ENCODE data around the gene FFAR3. TPM values are rescaled to one million over a fixed set of nuclear protein-coding genes. Genes with fewer than 3 reads are reported as not detected.

The FFAR3 gene
- total and polyA plus RNA-seq, 2 of the 8 experiments (the other 6 are each of a cell fraction or from before 2014, with no cell fraction given): not detected

GRCh38 chr19:35375505-35376307 is 17.4 kb downstream of the FFAR3 start:
- no peaks in the 10 kb centered on the region for H4K20me1 ChIP-seq (replicated peaks in 1 of 2; ENCODE audit: control insufficient read depth in 1 of 2, insufficient read depth in 2 of 2, low read length in 2 of 2)
- no peak overlapping the region for H2BK120ac ChIP-seq (replicated peaks; ENCODE audit: low read depth, low read length)
- CTCF ChIA-PET (ENCODE audit: partially characterized antibody): interaction anchor here (0.7 to 3.0 kb wide), 6 partner anchors 11 to 258 kb away, joined by 3 to 16 read pairs (median 3); partner anchors contain the start of gene FFAR3
- no peaks in the 10 kb centered on the region for H3K79me1 ChIP-seq (ENCODE audit: low read depth, low read length)
- H3K18ac ChIP-seq (ENCODE audit: extremely low read depth, low read length): no peak overlapping the region; the same call in 1 of the 2 replicates
- no peaks in the 10 kb centered on the region for H3K36me3 ChIP-seq (ENCODE audit: control insufficient read depth in 2 of 4, insufficient read depth in 4 of 4, low read length in 3 of 4)
- no peak overlapping the region for H3K4me3 ChIP-seq (ENCODE audit: extremely low read depth in 1 of 4, insufficient read depth in 2 of 4, low read depth in 3 of 4, low read length in 4 of 4)
- H3K79me2 ChIP-seq (ENCODE audit: control insufficient read depth in 1 of 2, insufficient read depth in 2 of 2, low read length in 2 of 2): no peaks in the 10 kb centered on the region
- no peak overlapping the region for H4K91ac ChIP-seq (replicated peaks; ENCODE audit: insufficient read length, low read length)
- no peak overlapping the region; the same call in 1 of the 2 replicates for H2BK12ac ChIP-seq (ENCODE audit: low read depth, low read length)
- no peak overlapping the region for H3K14ac ChIP-seq (ENCODE audit: insufficient read length)
- no peaks in the 10 kb centered on the region for H3K23me2 ChIP-seq (ENCODE audit: low read depth, low read length)
- no peak overlapping the region for H3K23ac ChIP-seq (ENCODE audit: insufficient read length)
- H3K27me3 ChIP-seq (replicated peaks in 1 of 4; ENCODE audit: control insufficient read depth in 3 of 4, extremely low read depth in 1 of 4, insufficient read depth in 3 of 4, low read length in 3 of 4): peaks cover 0 to 2% (median 0%) of the 10 kb centered on the region in 4 experiments; a peak in 1 of 7 replicates
- no peak overlapping the region for H3K4ac ChIP-seq (replicated peaks; ENCODE audit: insufficient read length, low read depth, low read length)
- H3K4me1 ChIP-seq (replicated peaks in 1 of 4; ENCODE audit: control insufficient read depth in 3 of 4, insufficient read depth in 4 of 4, low read length in 3 of 4): no peaks in the 10 kb centered on the region
- WGBS, 2 experiments (ENCODE audit: extremely low coverage in 1 of 2, insufficient coverage in 1 of 2, insufficient read length in 1 of 2, insufficient replicate concordance in 2 of 2, low coverage in 1 of 2, low lambda C conversion rate in 2 of 2, missing lambda C conversion rate in 1 of 2): 85% methylated on average over 12 of the region's 12 CpGs; no CpG with 5 or more reads in 1 of the 2 experiments
- no peak overlapping the region for H2BK20ac ChIP-seq (ENCODE audit: low read length)
- no peak overlapping the region for H4K8ac ChIP-seq (ENCODE audit: extremely low read depth, insufficient read depth, low read length)
- no peak overlapping the region for H2BK5ac ChIP-seq (ENCODE audit: low read depth, low read length)
- DNase-seq (ENCODE audit: low read depth in 1 of 2, low spot score in 2 of 2): no peak
- H4K5ac ChIP-seq (ENCODE audit: insufficient read length, low read depth, low read length): no peak overlapping the region
- H2AFZ ChIP-seq (ENCODE audit: low read length): no peak overlapping the region
- H2AK5ac ChIP-seq (ENCODE audit: low read depth, low read length): peak overlapping the region; percentile 60; the same call in 1 of the 2 replicates
- POLR2A ChIA-PET (ENCODE audit: partially characterized antibody): interaction anchor here (0.5 kb wide), 1 partner anchor 1404 kb away, joined by 3 read pairs; no protein-coding TSS in a partner anchor
- no peak overlapping the region for H3K9ac ChIP-seq (replicated peaks in 1 of 4; ENCODE audit: extremely low read depth in 1 of 4, low read depth in 3 of 4, low read length in 3 of 4)
- no peak overlapping the region for H3K27ac ChIP-seq (ENCODE audit: low read depth, low read length)
- 0 out of 2 replicates have a peak overlapping the region, but pooled peaks have one; percentile 46 for H2BK15ac ChIP-seq (ENCODE audit: low read length)
- no peak overlapping the region for H3K4me2 ChIP-seq (ENCODE audit: insufficient read depth in 1 of 2, low read depth in 2 of 2, low read length in 2 of 2)
- H3K9me3 ChIP-seq (ENCODE audit: insufficient read depth in 2 of 2, low read depth in 1 of 2, low read length in 1 of 2): no peaks in the 10 kb centered on the region; a peak in 1 of 4 replicates
- H3K56ac ChIP-seq (replicated peaks; ENCODE audit: insufficient read length, low read depth, low read length): no peak overlapping the region
- FAIRE-seq: no peak
- TF ChIP-seq POU5F1 (IDR thresholded peaks at IDR 0.05; ENCODE audit: low read depth, low read length): no peak
- TF ChIP-seq CTBP2 (IDR thresholded peaks at IDR 0.05; ENCODE audit: borderline replicate concordance, insufficient read depth, insufficient read length, low read length): no peak
- TF ChIP-seq JUN (IDR thresholded peaks at IDR 0.05; ENCODE audit: low read depth, low read length): no peak
- TF ChIP-seq RBBP5 (IDR thresholded peaks at IDR 0.05; ENCODE audit: borderline replicate concordance, low read depth, low read length): no peak
- TF ChIP-seq EZH2 (IDR thresholded peaks at IDR 0.05; ENCODE audit: low read depth, low read length, severe bottlenecking): no peak
- TF ChIP-seq KDM1A (IDR thresholded peaks at IDR 0.05; ENCODE audit: borderline replicate concordance, low read length): no peak
- no peak for TF ChIP-seq ASH2L (IDR thresholded peaks at IDR 0.05; ENCODE audit: low read length)
- no peak for TF ChIP-seq BACH1 (IDR thresholded peaks at IDR 0.05; ENCODE audit: low read length)
- TF ChIP-seq GABPA (IDR thresholded peaks at IDR 0.05; ENCODE audit: borderline replicate concordance, insufficient read depth, low read length): no peak

Measured in H1 (cell line).